OCI-M2 (cell line): ENCODE results near the gene GID8.

Experiments
- DNase-seq: peaks from one replicate; lab custom pipeline; 2025; ENCODE audit not compliant: unreplicated experiment; lab: John Stamatoyannopoulos, UW

The GID8 gene

GRCh38 chr20:62938105-62938888 is at the start of gene GID8:
GID8 (plus strand) TSS chr20:62938147; CDS start chr20:62941503, 3,356 bp downstream.
- no peak for DNase-seq

- DNase-seq = no peak
These were observed 49.5 kb upstream of the GID8 start for GRCh38 chr20:62888406-62888805.

GRCh38 chr20:62888910-62889309 is 49.0 kb upstream of the GID8 start:
- no peak for DNase-seq

GRCh38 chr20:62889411-62889810 is 48.5 kb upstream of the GID8 start:
- no peak for DNase-seq

GRCh38 chr20:62889871-62890270 is 48.1 kb upstream of the GID8 start:
- no peak for DNase-seq

- DNase-seq = no peak
These were observed 47.5 kb upstream of the GID8 start for GRCh38 chr20:62890444-62890843.

GRCh38 chr20:62891111-62891510 is 46.8 kb upstream of the GID8 start:
- no peak for DNase-seq

GRCh38 chr20:62892348-62893304 is 45.3 kb upstream of the GID8 start:
- DNase-seq = no peak

- no peak for DNase-seq
These were observed 44.2 kb upstream of the GID8 start for GRCh38 chr20:62893700-62894099.

GRCh38 chr20:62894261-62894660 is 43.7 kb upstream of the GID8 start:
- no peak for DNase-seq

- no peak for DNase-seq
These were observed 42.4 kb upstream of the GID8 start for GRCh38 chr20:62895539-62895938.

GRCh38 chr20:62896526-62896925 is 41.4 kb upstream of the GID8 start:
- DNase-seq = no peak

- no peak for DNase-seq
These were observed 40.3 kb upstream of the GID8 start for GRCh38 chr20:62897666-62898065.

- no peak for DNase-seq
These were observed 39.6 kb upstream of the GID8 start for GRCh38 chr20:62898093-62898964.

- no peak for DNase-seq
These were observed 38.8 kb upstream of the GID8 start for GRCh38 chr20:62898970-62899632.

- DNase-seq = no peak
These were observed 38.3 kb upstream of the GID8 start for GRCh38 chr20:62899633-62900051.

- no peak for DNase-seq
These were observed 37.8 kb upstream of the GID8 start for GRCh38 chr20:62900052-62900691.

- no peak for DNase-seq
These were observed 37.0 kb upstream of the GID8 start for GRCh38 chr20:62900692-62901584.

GRCh38 chr20:62901891-62902290 is 36.1 kb upstream of the GID8 start:
- DNase-seq = no peak
